Lower lobe of right lung (tissue), 2 donors: ENCODE data around the gene MROH7. TPM values are rescaled to one million over a fixed set of nuclear protein-coding genes. Genes with fewer than 3 reads are reported as not detected.

ENCODE experiments used
- ATAC-seq, 2 donors: fragments of 200-7000 bp; cut with Tn5 transposase; one replicate each; pipeline ENCODE4 v1.9.1; 2020 to 2022; ENCODE audit warnings: mild to moderate bottlenecking in 2 of 2, moderate library complexity in 2 of 2
- DNase-seq: peaks from one replicate; pipeline ENCODE4 v3.0.0-alpha.2; 2020
- H3K27ac ChIP-seq: fragments of 200-600 bp; one replicate; pipeline ENCODE4 v1.8.0; 2022
- H3K27me3 ChIP-seq: fragments of 200-600 bp; one replicate; pipeline ENCODE4 v1.8.0; 2022; ENCODE audit warnings: low read depth
- H3K36me3 ChIP-seq: fragments of 200-600 bp; one replicate; pipeline ENCODE4 v1.8.0; 2022; ENCODE audit warnings: mild to moderate bottlenecking
- H3K4me1 ChIP-seq: fragments of 200-600 bp; one replicate; pipeline ENCODE4 v1.8.0; 2022
- H3K4me3 ChIP-seq: fragments of 200-600 bp; one replicate; pipeline ENCODE4 v1.8.0; 2022; ENCODE audit warnings: mild to moderate bottlenecking
- H3K9me3 ChIP-seq: fragments of 200-600 bp; one replicate; pipeline ENCODE4 v1.8.0; 2022
- CTCF ChIP-seq: fragments of 200-600 bp; IDR thresholded peaks from one replicate; pipeline ENCODE4 v1.8.0; 2022; ENCODE audit warnings: antibody characterized with exemption, mild to moderate bottlenecking
- intact Hi-C: fragments of 100-400 bp; cut with DNase I; formaldehyde crosslinking; loops from one replicate; pipeline ENCODE4 v1.11.0; 2022
- total RNA-seq: library from RNA; stranded (reverse); fragmentation: NEBNext Ultra II Directional; extraction: Animal tissue kit (Norgen Biotek cat#: 25700); gene quantifications from one replicate; pipeline ENCODE4 v1.2.1, GENCODE V29; 2021
- donor health status: DM: no; HTN: yes; CAD: no; lungs with severe emphysema.

The MROH7 gene
- total RNA-seq, 1 donor from 2014 or later: 2.1 TPM

- Histone ChIP-seq H3K36me3 (no peaks in the 10 kb centered on the region), H3K4me1 (no peaks in the 10 kb centered on the region), H3K9me3 (no peaks in the 10 kb centered on the region), H3K4me3 (no peak overlapping the region), H3K27me3 (no peaks in the 10 kb centered on the region), H3K27ac (no peak overlapping the region)
- DNase-seq (no peak), ATAC-seq (no peak)
- no peak for TF ChIP-seq CTCF
- intact Hi-C loops: no loop called here
Observed at GRCh38 chr1:54701996-54702395, 60.4 kb downstream of the MROH7 start.

GRCh38 chr1:54703471-54703870, 61.9 kb downstream of the MROH7 start:
- Histone ChIP-seq H3K4me1 (no peaks in the 10 kb centered on the region), H3K4me3 (no peak overlapping the region), H3K9me3 (no peaks in the 10 kb centered on the region), H3K36me3 (no peaks in the 10 kb centered on the region), H3K27ac (no peak overlapping the region), H3K27me3 (no peaks in the 10 kb centered on the region)
- ATAC-seq (no peak), DNase-seq (no peak)
- intact Hi-C loops: no loop called here
- TF ChIP-seq CTCF: no peak

- H3K4me1 ChIP-seq: no peaks in the 10 kb centered on the region
- intact Hi-C loops: no loop called here
- H3K27ac ChIP-seq: no peak overlapping the region
- no peak for TF ChIP-seq CTCF
- H3K36me3 ChIP-seq: no peaks in the 10 kb centered on the region
- no peaks in the 10 kb centered on the region for H3K9me3 ChIP-seq
- no peaks in the 10 kb centered on the region for H3K27me3 ChIP-seq
- DNase-seq: no peak
- ATAC-seq: no peak
- H3K4me3 ChIP-seq: no peak overlapping the region
Observed at GRCh38 chr1:54705153-54705552, 63.6 kb downstream of the MROH7 start.

GRCh38 chr1:54706419-54706818, 64.8 kb downstream of the MROH7 start:
- no peaks in the 10 kb centered on the region for H3K9me3 ChIP-seq
- intact Hi-C loops: no loop called here
- no peak for TF ChIP-seq CTCF
- H3K27ac ChIP-seq: no peak overlapping the region
- H3K36me3 ChIP-seq: no peaks in the 10 kb centered on the region
- DNase-seq (no peak), ATAC-seq (no peak)
- no peaks in the 10 kb centered on the region for H3K4me1 ChIP-seq
- no peaks in the 10 kb centered on the region for H3K27me3 ChIP-seq
- no peak overlapping the region for H3K4me3 ChIP-seq

- H3K27me3 ChIP-seq: no peaks in the 10 kb centered on the region
- H3K4me3 ChIP-seq: no peak overlapping the region
- no peak overlapping the region for H3K27ac ChIP-seq
- no peaks in the 10 kb centered on the region for H3K9me3 ChIP-seq
- TF ChIP-seq CTCF: no peak
- no peaks in the 10 kb centered on the region for H3K4me1 ChIP-seq
- intact Hi-C loops: no loop called here
- ATAC-seq (no peak), DNase-seq (no peak)
- H3K36me3 ChIP-seq: no peaks in the 10 kb centered on the region
Observed at GRCh38 chr1:54708385-54708784, 66.8 kb downstream of the MROH7 start.
